AG09309 (cell line): ENCODE results near the gene TRPV2.

Source experiments
- DNase-seq: peaks from one replicate; pipeline ENCODE4 v3.0.0-alpha.2; 2010; ENCODE audit warnings: low read depth
- H3K4me3 ChIP-seq: 2 replicates; pipeline ENCODE4 v1.5.1; 2011; ENCODE audit warnings: mild to moderate bottlenecking, low read depth, low read length, moderate library complexity; ENCODE audit not compliant: control insufficient read depth
- CTCF ChIP-seq: IDR thresholded peaks from 2 replicates; pipeline ENCODE4 v1.5.1; 2011; ENCODE audit warnings: mild to moderate bottlenecking, low read depth, low read length, inconsistent platforms; ENCODE audit not compliant: insufficient read depth, control insufficient read depth; ENCODE audit errors: missing control alignments

Gene TRPV2

GRCh38 chr17:16477255-16477654 lies 61.9 kb downstream of the TRPV2 start:
- peak; percentile 39 for DNase-seq
- no peak overlapping the region for H3K4me3 ChIP-seq
- no peak for TF ChIP-seq CTCF

DNA sequence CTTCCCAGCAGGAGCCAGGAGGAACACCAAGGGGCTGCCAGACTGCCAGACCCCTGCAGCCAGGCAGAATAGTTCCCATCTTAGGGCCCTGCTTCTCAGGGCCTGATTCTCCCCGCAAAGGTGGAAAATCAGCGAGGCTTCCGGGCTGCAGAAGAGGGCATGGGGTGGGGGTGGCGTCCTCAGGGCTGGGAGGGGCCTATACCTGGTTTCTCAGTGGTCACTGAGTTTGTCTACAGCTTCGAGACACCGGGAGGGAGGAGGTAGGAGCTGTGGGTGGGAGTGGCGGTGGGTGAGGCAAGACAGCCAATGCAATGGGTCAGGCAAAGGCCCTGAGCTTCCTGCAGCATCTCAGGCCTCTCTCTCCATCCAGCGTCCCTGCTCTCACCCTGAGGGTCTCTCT lies 62.3 kb downstream of the TRPV2 start:
- DNase-seq, result no peak
- TF ChIP-seq CTCF, result no peak

GRCh38 chr17:16478649-16479048 lies 63.3 kb downstream of the TRPV2 start:
- no peak for TF ChIP-seq CTCF
- DNase-seq, result peak; percentile 14
- no peak overlapping the region for H3K4me3 ChIP-seq

More for the DNA sequence above, 62.3 kb downstream of the TRPV2 start:
- no peak overlapping the region for H3K4me3 ChIP-seq

GRCh38 chr17:16479264-16479663 lies 63.9 kb downstream of the TRPV2 start:
- TF ChIP-seq CTCF, result no peak
- DNase-seq, result no peak
- H3K4me3 ChIP-seq, result no peak overlapping the region

- no peak for TF ChIP-seq CTCF
- no peak overlapping the region for H3K4me3 ChIP-seq
- no peak for DNase-seq
Measured at GRCh38 chr17:16480995-16481394, 65.6 kb downstream of the TRPV2 start.

DNA sequence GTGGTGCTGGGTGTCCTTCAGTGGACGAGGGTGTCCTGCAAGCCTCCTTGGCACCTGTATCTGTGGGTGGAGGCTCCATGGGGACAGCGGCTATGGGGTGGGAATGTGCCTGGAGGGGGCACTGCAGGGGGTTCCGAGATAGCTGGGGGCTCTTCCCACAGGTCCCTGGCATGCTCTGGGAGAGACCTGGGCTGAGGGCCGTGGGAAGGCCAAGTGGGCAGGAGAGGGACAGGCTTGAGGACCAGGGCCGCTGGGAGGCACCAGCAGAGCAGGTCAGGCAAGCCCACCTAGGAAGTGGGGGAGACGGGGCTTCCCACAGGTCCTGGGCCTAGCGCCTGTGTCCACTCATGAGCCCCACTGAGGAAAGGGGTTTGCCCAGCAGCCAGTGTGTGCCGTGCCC lies 66.9 kb downstream of the TRPV2 start:
- TF ChIP-seq CTCF, result no peak
- H3K4me3 ChIP-seq, result no peak overlapping the region
- DNase-seq, result no peak

GRCh38 chr17:16483021-16483645 lies 67.8 kb downstream of the TRPV2 start:
- no peak for DNase-seq
- TF ChIP-seq CTCF, result no peak
- no peak overlapping the region for H3K4me3 ChIP-seq
